Activated naive CD4-positive, alpha-beta T cell treated with Interleukin-2 at 50 U/mL for 16 hours (primary cell): ENCODE results near the gene OTULIN.
A peak's percentile ranks its signal among the peaks of the same experiment; 100 is the strongest.

Experiments used
- DNase-seq: peaks from one replicate; pipeline ENCODE4 v3.0.0-alpha.2; 2020

OTULIN gene

DNA sequence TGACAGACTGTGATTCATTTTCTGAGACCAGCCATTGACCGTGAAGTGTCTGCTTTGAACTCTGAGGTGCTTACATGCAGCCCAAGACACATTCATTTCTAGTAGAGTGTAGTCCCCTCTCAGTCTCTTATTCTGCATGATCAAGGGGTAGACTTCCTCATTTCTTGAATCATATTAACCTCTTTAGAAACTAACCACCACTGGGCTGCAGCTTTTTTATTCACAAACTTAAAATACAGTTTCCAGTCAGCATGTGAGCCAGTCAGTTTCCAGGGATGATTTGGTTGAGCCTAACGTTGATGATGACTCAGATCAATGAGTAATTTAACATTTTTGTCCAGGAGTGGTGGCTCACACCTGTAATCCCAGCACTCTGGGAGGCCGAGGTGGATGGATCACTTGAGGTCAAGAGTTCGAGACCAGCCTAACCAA is 59.2 kb downstream of the OTULIN start:
- DNase-seq = no peak

DNA sequence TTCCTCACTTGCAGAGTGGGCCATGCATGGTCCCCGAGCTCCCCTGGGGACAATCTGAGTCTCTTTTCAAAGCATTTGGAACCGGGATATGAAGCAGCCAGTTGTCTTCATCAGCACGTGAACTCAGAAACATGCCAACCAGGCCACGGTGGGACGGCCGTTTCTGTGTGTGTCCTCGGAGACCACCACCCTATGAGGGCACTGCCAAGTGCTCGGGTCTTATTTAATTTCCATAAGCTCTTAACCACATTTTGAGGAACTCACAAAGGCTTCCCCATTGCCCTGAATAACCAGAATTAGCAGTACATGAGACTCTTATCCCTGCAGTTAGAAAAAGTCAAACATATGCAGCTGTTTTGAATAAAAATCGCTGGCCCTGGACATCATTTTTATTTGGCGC is 60.1 kb downstream of the OTULIN start:
- DNase-seq = no peak

DNA sequence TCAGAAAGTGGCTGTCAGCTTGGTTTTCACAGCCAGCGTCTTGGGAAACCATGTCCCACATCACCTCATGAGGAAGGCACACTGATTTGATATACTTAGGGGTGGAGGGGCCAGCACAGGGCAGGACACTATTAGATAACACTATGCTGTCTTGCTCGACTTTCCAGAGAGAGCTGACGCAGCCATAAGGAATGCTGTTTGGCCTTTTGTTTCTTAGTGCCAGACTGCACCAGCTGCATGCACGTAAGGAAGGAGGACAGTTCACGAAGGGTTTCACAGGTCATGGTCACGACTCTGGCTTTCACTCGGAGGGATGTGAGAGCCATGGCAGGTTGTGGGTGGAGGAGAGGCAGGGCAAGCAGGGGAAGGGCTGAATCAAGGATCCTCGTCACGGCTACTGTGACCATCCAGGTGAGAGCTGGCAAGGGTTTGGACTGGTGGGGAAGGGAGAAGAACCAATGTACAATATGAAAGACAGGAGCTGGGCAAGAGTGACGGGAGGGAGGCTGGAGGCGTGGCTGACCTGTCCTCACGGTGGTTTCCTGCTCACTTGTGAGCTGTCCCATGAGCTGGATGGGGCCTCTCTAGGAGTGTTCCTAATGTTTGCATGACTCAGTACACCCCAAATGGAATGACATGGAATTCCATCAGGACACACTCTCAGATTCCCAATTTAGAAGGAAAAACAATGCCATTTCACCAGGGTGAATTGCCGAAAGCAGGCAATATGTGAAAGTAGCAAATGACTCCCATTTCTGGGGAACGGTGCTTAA is 61.7 kb downstream of the OTULIN start:
- DNase-seq = no peak

DNA sequence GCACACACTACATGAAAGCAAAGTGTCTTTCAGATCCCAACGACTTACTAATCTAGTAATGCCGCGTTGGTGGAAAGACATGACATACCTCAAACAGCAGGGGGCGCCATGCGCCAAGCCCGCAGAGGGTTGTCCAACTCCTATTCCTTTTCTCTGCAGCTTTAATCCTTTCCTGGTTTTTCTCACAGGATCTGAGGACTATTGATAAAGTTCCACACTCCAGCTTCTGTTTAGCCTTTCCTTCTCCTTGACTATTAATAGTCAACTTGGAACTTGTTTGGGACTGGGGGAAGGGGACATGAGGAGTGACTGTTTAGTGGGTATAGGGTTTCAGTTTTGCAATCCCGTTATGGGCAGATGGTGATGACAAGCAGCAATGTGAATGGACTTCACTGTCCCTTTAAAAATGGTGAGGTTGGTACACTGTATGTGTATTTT is 62.9 kb downstream of the OTULIN start:
- DNase-seq = peak; percentile 76

DNA sequence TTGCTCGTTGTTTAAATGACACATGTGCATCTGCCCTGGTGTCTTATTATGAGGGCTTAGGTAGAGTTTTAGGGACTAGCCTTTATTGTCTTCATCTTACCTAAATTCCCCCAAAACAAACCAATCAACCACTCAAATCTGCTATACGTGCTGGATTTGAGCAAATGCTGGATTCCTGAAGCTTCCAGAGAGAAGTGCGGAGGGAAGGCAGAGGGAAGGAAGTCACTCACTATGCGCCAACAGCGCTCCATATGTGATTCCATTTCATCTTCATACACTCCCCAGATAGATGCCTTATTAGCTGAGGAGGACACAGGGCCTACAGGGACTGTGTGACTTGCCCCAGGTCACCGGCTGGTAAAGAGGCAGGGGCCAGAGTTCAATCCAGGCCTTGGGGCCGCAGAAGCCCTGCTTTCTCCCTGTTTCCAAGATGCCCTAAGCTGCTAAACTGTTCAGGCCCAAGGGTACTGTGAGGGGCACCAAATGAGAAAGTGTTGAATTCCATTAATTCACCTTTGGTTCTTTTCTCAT is 63.5 kb downstream of the OTULIN start:
- DNase-seq = no peak

DNA sequence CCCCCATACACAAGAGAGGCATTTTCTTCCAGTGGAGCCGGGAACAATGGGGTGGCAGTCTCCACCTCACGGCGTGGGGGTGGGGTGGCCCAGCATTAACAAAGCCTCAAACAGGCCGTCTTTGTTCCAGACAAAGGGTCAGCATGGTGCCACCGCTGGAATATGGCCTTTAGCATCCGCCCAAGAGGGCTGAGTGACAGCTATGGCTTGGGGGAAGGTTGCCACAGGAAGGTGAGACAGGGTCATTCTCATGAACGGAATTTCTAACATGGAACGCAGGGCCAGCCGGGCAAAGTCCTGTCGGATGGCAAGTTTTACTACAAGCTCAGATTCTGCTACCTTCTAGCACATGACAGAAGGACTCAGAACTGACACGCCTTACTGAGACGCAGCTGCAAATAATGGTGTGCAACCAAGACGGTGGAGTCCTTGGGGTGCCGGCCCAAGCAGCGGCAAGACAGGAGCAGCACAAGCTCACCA is 64.0 kb downstream of the OTULIN start:
- no peak for DNase-seq

DNA sequence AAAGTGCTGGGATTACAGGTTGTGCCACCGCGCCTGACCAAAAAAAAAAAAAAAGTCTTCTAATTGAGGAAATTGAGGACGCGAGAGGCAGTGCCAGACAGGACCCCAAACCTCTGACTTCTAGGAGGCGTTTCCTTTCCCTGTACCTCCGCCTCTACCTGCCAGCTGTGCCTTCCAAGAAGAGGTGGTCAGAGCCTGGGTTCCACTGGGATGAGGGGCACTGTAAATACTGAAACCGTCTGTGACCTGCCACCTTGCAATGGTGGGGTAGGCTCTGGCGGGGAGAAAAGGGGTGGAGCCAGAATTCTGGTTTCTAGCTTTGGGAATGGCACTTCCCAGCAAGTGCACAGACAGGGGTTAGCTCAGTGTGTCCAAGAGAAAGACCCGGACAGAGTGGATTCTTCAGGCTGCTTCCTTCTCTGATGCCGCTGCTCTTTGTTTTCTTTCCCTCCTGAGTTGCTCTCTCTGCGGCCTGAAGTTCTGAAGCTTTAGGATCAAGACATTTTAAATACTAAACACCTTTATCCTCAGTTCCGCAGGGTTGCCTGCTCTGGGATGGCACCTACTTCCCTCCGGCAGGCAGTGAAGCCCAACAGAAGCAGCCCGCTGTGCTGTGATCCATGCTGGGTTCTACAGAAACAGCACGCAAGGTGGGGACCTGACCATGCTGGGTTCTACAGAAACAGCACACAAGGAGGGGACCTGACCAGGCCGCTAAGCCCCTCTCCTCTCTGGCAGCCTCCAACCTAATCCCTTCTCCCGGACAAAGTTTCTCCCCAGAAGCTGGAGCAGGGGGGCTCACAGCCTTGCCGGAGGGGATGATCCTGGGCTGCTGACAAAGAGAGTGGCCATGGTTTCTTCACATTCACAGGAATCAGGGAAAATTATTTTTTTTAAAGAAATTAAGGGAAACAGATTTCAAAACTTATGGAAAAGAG is 65.2 kb downstream of the OTULIN start:
- no peak for DNase-seq

DNA sequence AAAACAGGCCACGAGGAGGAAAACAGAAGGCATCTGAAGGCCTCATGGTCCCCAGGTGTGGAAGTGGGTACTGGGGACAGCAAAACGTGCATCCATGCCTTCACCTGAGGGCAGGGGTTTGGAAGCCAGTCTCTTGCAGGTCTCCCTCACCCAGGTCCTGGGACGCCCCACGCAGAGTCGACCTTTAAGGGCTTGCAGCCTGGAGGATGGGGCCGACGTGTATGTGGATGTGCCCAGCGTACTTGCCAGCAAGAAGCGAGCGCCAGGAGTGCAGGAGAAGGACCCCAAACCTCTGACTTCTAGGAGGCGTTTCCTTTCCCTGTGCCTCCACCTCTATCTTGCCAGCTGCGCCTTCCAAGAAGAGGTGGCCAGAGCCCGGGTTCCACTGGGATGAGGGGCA is 65.9 kb downstream of the OTULIN start:
- DNase-seq = no peak

DNA sequence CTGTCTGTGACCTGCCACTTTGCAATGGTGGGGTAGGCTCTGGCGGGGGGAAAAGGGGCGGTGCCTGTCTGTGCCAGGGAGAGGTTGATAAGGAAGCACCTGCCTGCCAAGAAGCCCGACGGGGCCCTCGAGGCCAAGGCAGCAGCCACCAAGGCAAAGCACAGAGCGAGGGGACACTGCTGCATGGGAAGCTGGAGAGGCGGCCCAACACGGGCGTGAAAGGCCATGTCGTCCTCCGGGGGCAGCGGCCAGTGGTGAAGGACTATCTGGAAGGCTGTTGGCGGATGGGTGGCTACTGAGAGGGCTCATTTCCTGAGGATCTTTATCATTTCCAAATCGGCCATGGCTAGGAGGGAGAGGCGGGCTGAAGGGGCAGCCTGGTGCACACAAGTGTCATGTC is 66.4 kb downstream of the OTULIN start:
- no peak for DNase-seq

DNA sequence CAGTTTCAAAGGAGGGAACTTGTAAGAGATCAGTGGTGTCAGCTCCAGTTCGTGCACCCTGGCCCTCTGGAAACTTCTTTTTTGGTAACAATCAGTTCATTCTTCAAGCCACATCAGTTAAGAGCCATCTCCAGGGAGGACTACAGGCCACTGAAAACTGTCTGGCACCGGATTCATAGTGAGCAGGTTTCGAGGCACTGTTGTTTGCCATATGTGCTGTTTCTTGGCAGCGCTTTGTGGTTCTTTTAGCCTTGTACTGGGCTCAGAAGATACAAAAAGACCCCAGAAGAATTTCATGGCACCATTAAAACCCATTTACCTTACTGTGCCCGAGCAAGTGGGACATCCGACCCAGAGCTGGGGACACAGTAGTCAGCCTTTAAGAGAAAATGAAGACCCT is 68.5 kb downstream of the OTULIN start:
- DNase-seq = no peak

DNA sequence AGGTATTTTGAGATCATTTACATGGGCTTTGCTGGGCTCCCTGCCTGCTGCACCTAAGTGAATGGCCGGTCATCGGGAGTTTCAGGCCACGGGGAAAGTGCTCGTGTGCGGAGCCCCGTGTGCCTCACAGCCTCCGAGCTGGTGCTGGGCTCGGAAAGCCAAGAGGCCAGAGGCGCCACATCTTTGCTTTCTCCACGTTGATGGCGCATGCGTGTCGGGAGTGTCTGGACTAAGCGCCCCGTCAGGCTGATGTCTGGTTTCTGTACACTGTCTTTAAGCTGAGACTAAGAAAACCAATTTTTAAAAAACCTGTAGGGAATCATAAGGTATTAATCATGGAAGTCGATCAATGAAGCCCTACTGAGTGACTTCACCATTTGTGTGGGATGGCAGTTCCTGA is 69.1 kb downstream of the OTULIN start:
- DNase-seq = no peak

DNA sequence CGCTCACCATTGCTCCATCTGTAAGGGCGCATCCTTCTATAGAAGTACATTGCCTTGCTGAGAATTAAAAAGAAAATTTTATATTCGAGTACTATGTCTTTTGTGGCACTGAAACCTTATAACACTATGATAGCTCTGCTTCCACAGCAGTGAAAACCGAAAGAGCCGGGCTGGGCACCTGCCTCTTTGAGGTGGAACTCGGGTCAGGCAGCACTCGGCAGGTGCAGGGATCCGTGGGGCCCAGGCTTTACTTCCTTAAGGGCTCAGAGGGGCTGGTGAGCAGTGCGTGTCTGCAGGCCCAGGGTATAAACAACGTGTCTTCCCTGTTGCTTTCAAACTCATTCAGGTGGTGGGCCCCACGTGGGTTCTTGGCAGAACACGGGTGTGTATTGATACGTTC is 69.9 kb downstream of the OTULIN start:
- DNase-seq = no peak

DNA sequence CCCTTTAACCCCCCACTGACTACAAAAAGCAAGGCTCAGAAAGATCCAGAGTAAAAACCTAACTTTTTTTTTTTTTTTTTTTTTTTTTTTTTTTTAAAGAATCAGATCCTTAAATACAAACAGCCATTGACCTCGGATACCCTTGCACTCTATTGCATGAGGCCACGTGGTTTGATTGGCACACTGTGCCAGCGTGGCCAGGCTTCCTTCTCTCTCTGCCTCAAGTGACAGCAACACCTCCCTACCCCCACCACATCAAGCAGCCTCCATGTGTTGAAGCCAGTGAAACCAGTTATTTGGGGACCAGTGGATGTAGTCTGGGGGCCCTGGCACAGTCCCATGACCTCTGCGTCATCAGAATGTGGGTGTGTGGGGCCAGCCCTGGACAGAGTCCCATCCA is 71.4 kb downstream of the OTULIN start:
- no peak for DNase-seq

DNA sequence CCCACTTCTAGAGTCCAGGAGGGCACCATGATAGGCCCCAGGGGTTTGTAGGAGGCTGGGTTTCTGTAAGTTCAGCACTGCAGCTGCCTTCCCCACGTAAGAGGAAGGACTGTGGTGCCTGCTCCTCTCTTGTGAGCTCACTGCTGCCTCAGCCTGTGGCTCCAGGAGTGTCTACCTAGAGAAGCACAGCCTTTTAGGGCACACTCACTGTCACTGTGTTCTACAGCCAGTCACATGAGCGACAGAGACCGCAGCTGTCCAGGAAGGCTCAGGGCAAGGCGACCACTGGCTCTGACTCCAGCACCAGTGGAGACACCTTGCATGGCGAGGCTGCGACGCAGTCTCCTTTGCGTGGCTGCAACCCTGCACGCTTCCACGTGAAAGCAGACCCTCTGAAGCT is 72.8 kb downstream of the OTULIN start:
- no peak for DNase-seq

DNA sequence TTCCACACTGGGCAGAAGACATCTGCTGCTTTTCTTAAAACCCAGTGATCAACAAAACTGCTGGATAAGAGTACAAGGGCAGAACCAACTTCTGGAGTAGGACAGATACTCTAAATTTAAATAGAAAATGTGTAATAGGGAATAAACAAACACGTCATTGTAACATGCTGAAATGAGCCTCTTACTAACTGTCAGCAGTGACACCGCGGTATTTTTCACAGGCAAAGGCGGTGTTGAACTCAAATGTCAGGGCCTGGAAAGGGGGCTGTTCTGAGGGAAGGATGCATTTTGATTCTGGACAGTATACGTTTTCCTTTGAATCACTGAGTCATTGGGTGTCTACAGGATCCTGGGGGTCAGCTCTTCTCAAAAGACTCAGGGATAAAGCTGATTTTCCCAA is 73.5 kb downstream of the OTULIN start:
- no peak for DNase-seq

DNA sequence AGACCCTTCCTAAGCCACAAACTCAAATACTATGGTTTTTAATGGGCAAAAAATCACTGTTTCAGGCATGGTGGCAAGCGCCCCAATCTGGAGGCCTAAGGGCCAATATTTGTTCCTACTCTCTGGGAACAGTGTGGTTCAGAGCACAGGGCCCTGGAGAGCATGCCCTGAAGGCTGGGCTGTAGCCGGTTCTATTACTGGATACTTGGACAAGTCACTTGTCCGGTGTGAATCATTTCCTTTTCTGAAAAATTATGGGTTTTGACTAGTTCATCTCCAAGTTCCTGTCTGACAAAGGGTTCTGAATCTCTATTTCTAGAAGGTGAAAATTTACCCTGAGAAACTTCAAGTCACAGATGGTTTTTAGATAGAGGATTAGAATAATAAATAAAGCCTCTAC is 75.0 kb downstream of the OTULIN start:
- no peak for DNase-seq

DNA sequence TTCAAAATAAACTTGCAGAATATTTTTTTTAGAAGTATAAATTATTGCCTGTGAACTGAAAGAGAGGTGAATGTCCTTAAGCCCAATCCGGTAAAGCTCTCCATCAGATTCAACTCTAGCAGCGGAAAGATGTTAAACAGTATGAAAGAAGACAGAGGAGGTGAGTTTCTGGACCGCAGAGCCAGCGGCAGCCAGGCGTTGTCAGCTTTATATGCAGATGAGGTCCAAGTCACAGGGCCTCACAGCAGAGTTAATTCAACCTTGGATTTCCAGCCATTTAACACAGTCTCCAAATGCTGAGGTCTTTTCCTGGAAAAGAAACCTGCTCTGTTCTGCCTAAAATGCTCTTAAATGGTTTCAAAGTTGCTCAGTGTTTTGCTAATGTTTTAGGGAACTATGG is 75.5 kb downstream of the OTULIN start:
- DNase-seq = no peak

DNA sequence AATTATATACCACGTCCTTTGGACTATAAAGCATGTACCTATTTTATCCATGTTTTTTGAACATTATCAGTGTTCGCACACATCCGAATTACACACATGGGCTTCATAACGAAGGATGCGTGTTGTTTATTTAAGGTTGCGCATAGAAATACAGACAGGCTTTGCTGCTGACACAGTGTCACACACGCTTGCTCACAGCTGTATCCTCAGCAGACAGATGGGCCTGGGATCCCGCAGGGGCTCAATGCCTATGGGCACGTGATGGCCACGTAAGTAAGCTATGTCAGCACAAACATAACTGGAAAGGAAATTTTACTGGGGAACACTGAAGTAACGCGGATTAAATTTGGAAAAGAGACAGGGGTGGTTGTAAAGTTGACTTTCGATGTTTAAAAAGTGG is 76.6 kb downstream of the OTULIN start:
- DNase-seq = no peak

DNA sequence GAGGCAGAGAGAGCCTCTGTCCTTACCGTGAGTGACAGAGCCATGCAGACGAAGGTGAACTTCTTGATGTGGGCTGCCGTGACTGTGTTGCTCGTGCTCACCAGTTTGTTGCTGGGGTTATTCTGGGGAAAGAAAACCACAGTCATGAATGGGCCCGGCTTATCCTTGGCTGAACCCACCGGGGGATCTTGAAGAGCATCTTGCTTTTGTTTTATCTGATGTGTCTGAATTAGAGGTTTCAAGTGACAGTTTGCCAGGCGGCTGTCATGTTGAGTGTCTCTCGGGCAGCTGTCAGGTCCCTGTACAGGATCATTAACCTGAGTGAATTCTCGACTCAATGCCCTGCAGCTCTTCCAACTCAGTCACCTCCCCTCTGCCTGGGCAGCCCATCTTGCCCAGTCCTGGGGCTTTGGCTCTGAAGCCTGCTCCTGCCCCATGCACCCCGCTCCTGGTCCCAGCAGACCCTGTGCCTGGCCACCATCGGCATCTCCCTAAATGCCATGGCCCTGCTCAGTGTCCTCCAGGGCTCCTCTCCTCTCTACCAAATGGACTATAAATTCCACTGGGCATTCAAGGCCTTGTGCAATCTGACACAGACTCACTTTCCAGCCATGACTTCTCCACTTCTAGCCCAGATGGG is 77.4 kb downstream of the OTULIN start:
- no peak for DNase-seq

DNA sequence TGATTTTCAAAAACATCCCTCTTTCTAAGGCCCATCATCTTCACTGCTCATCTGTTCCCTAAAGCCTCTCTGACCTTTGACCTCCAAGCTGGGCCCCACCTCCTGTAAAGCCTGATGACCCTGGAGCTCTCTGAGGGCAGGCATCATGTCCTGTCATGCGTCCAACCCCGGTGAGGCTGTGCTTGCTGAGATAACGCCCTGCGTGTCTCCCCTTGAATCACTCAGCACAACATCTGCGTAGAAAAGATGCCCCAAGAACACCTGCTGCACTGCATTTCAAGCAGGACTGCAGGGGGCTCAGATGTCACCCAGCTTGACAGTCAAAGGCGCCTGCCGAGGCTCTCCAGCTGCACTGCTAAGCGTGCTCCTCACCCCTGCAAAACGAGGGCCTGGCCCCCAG is 78.0 kb downstream of the OTULIN start:
- DNase-seq = no peak

DNA sequence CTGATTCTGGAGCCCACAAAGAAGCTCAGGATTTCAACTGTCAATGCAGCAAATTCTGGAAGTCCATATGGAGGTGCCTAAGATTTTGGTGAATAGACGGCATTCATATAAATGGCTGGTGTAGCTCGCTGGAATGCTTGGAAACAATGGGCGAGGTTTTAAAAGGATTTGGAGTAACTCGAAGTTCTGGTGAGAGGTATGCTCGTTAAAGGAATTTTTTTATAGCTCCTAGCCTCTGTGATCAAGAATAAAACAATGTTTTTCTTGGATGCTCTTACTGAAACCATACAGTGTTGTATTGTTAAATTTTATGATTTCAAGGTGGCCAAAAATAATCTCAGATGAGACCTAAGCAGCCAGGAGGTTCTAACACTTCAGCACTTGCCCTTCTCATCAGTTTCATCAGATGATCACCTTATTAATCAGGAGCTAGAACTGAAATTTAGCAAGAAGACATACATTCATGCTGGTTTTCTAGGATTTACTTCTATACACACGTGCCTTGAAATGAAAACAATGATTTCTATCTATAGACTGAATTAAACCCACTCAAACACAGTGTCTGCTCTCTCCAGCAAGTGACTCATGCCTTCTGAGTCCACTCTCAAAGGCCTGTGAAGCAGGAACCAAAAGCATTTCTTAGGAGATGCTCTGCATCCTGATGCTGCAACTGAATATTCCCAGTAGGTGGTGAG is 79.2 kb downstream of the OTULIN start:
- DNase-seq = no peak
